ENCODE data around the gene LGR6. TPM values are rescaled to one million over a fixed set of nuclear protein-coding genes. Genes with fewer than 3 reads are reported as not detected.

LGR6 gene
- total and polyA plus RNA-seq, 2 of the 8 experiments (the other 6 are each of a cell fraction or from before 2014, with no cell fraction given), result 0.50 to 1.0 TPM

GRCh38 chr1:202152399-202152798, 41.2 kb upstream of the LGR6 start:
- no peak overlapping the region for H2AFZ ChIP-seq (ENCODE audit: low read length)
- H3K18ac ChIP-seq (ENCODE audit: extremely low read depth, low read length), result no peak overlapping the region
- H3K23ac ChIP-seq (ENCODE audit: insufficient read length), result no peak overlapping the region
- H2AK5ac ChIP-seq (ENCODE audit: low read depth, low read length), result no peak overlapping the region
- no peak overlapping the region for H3K14ac ChIP-seq (ENCODE audit: insufficient read length)
- H3K56ac ChIP-seq (replicated peaks; ENCODE audit: insufficient read length, low read depth, low read length), result no peak overlapping the region
- H2BK12ac ChIP-seq (ENCODE audit: low read depth, low read length), result no peak overlapping the region
- no peaks in the 10 kb centered on the region for H3K36me3 ChIP-seq (ENCODE audit: control insufficient read depth in 2 of 4, insufficient read depth in 4 of 4, low read length in 3 of 4)
- H3K27me3 ChIP-seq (replicated peaks in 1 of 4; ENCODE audit: control insufficient read depth in 3 of 4, extremely low read depth in 1 of 4, insufficient read depth in 3 of 4, low read length in 3 of 4), result no peaks in the 10 kb centered on the region
- no peak overlapping the region for H4K5ac ChIP-seq (ENCODE audit: insufficient read length, low read depth, low read length)
- peak overlapping the region; percentile 57; the same call in 1 of the 2 replicates for H4K8ac ChIP-seq (ENCODE audit: extremely low read depth, insufficient read depth, low read length)
- TF ChIP-seq CBX5 (IDR thresholded peaks at IDR 0.05; ENCODE audit: low read depth, low read length) (no peak), E2F6 (IDR thresholded peaks at IDR 0.05) (no peak), CHD2 (IDR thresholded peaks at IDR 0.05; ENCODE audit: low read length) (no peak)
- H4K91ac ChIP-seq (replicated peaks; ENCODE audit: insufficient read length, low read length), result no peak overlapping the region
- H3K4me3 ChIP-seq (ENCODE audit: extremely low read depth in 1 of 4, insufficient read depth in 2 of 4, low read depth in 3 of 4, low read length in 4 of 4), result no peak overlapping the region
- 78% methylated on average over 6 of the region's 10 CpGs; no CpG with 5 or more reads in 1 of the 2 experiments for WGBS, 2 experiments (ENCODE audit: extremely low coverage in 1 of 2, insufficient coverage in 1 of 2, insufficient read length in 1 of 2, insufficient replicate concordance in 2 of 2, low coverage in 1 of 2, low lambda C conversion rate in 2 of 2, missing lambda C conversion rate in 1 of 2)
- H3K9ac ChIP-seq (replicated peaks in 1 of 4; ENCODE audit: extremely low read depth in 1 of 4, low read depth in 3 of 4, low read length in 3 of 4), result no peak overlapping the region
- no peaks in the 10 kb centered on the region for H4K20me1 ChIP-seq (replicated peaks in 1 of 2; ENCODE audit: control insufficient read depth in 1 of 2, insufficient read depth in 2 of 2, low read length in 2 of 2)
- H2BK20ac ChIP-seq (ENCODE audit: low read length), result no peak overlapping the region
- ChIA-PET POLR2A (ENCODE audit: partially characterized antibody) (interaction anchor here (1.5 to 1.9 kb wide), 2 partner anchors 8 to 15 kb away, joined by 3 to 6 read pairs; partner anchors contain the start of gene ARL8A), CTCF (ENCODE audit: partially characterized antibody) (interaction anchor here (0.6 to 2.2 kb wide), 4 partner anchors 11 to 306 kb away, joined by 3 to 10 read pairs (median 7); no protein-coding TSS in a partner anchor)
- FAIRE-seq, result no peak
- H3K4me2 ChIP-seq (ENCODE audit: insufficient read depth in 1 of 2, low read depth in 2 of 2, low read length in 2 of 2), result no peak overlapping the region
- DNase-seq (ENCODE audit: low read depth in 1 of 2, low spot score in 2 of 2), result no peak
- no peaks in the 10 kb centered on the region; a peak in 1 of 4 replicates for H3K9me3 ChIP-seq (ENCODE audit: insufficient read depth in 2 of 2, low read depth in 1 of 2, low read length in 1 of 2)
- H3K79me1 ChIP-seq (ENCODE audit: low read depth, low read length), result no peaks in the 10 kb centered on the region
- H3K4me1 ChIP-seq (replicated peaks in 1 of 4; ENCODE audit: control insufficient read depth in 3 of 4, insufficient read depth in 4 of 4, low read length in 3 of 4), result peaks cover 0 to 3% (median 0%) of the 10 kb centered on the region in 4 experiments; a peak in 2 of 7 replicates
- no peaks in the 10 kb centered on the region for H3K23me2 ChIP-seq (ENCODE audit: low read depth, low read length)
- H3K4ac ChIP-seq (replicated peaks; ENCODE audit: insufficient read length, low read depth, low read length), result no peak overlapping the region
- no peaks in the 10 kb centered on the region for H3K79me2 ChIP-seq (ENCODE audit: control insufficient read depth in 1 of 2, insufficient read depth in 2 of 2, low read length in 2 of 2)
- H2BK15ac ChIP-seq (ENCODE audit: low read length), result no peak overlapping the region
- no peak overlapping the region for H2BK5ac ChIP-seq (ENCODE audit: low read depth, low read length)
- no peak overlapping the region for H3K27ac ChIP-seq (ENCODE audit: low read depth, low read length)
- no peak overlapping the region for H2BK120ac ChIP-seq (replicated peaks; ENCODE audit: low read depth, low read length)
